Activated CD8-positive, alpha-beta memory T cell treated with anti-CD3 and anti-CD28 coated beads for 36 hours (primary cell): ENCODE measurements around the gene TSPAN12. TPM values are rescaled to one million over a fixed set of nuclear protein-coding genes. Genes with fewer than 3 reads are reported as not detected.
"Not testable (repeated sequence)": the region's sequence is repeated elsewhere in the genome, so short reads cannot be mapped to it uniquely, and the experiment has no call there.

Experiments used
- CTCF ChIA-PET: fragments of 350-600 bp; sonication (Branson Sonifier 250); formaldehyde crosslinking; loops from one replicate; lab custom pipeline; 2021; ENCODE audit warnings: antibody characterized with exemption; lab: Charles Lee
- POLR2A ChIA-PET: fragments of 350-600 bp; sonication (Branson Sonifier 250); formaldehyde crosslinking; loops from one replicate; lab custom pipeline; 2021; ENCODE audit warnings: antibody characterized with exemption; lab: Charles Lee
- total RNA-seq, 2 experiments: library from RNA; stranded (reverse); gene quantifications; one replicate each; pipeline ENCODE4 v1.2.3, GENCODE V29; 2021

The TSPAN12 gene
- total RNA-seq, 2 experiments from 2014 or later: not detected

- CTCF ChIA-PET, POLR2A ChIA-PET: not testable (repeated sequence)
Observed at GRCh38 chr7:120780451-120780850, 77.5 kb downstream of the TSPAN12 start.

GRCh38 chr7:120779078-120779477 is 78.9 kb downstream of the TSPAN12 start:
- POLR2A ChIA-PET, CTCF ChIA-PET: not testable (repeated sequence)

- CTCF ChIA-PET: no interaction called here
- POLR2A ChIA-PET: no interaction called here
Observed at GRCh38 chr7:120775755-120776154, 82.2 kb downstream of the TSPAN12 start.

GRCh38 chr7:120774481-120774880 is 83.5 kb downstream of the TSPAN12 start:
- CTCF ChIA-PET: no interaction called here
- POLR2A ChIA-PET: no interaction called here

GRCh38 chr7:120770206-120770605 is 87.7 kb downstream of the TSPAN12 start:
- ChIA-PET CTCF (no interaction called here), POLR2A (no interaction called here)

- ChIA-PET CTCF (no interaction called here), POLR2A (no interaction called here)
Observed at GRCh38 chr7:120760851-120761250, 97.1 kb downstream of the TSPAN12 start.

GRCh38 chr7:120760050-120760449 is 97.9 kb downstream of the TSPAN12 start:
- ChIA-PET CTCF (interaction anchor here (0.8 kb wide), 1 partner anchor 32 kb away, joined by 3 read pairs; no protein-coding TSS in a partner anchor), POLR2A (no interaction called here)

- POLR2A ChIA-PET: no interaction called here
- CTCF ChIA-PET: no interaction called here
Observed at GRCh38 chr7:120743128-120743527, 114.8 kb downstream of the TSPAN12 start.

- CTCF ChIA-PET: no interaction called here
Observed at GRCh38 chr7:120742372-120742771, 115.6 kb downstream of the TSPAN12 start.

GRCh38 chr7:120741371-120742042 is 116.4 kb downstream of the TSPAN12 start:
- ChIA-PET POLR2A (no interaction called here), CTCF (interaction anchor here (0.7 kb wide), 1 partner anchor 15 kb away, joined by 3 read pairs; no protein-coding TSS in a partner anchor)

More at GRCh38 chr7:120742372-120742771, 115.6 kb downstream of the TSPAN12 start:
- POLR2A ChIA-PET: no interaction called here

GRCh38 chr7:120740348-120740747 is 117.6 kb downstream of the TSPAN12 start:
- ChIA-PET POLR2A (no interaction called here), CTCF (no interaction called here)

- ChIA-PET CTCF (no interaction called here), POLR2A (no interaction called here)
Observed at GRCh38 chr7:120738816-120739215, 119.1 kb downstream of the TSPAN12 start.

Other genes with a start within 250 kb of the TSPAN12 start
- gene ING3, start 92.6 kb upstream of the TSPAN12 start, total RNA-seq: 10 to 100 TPM; 24.0 to 25.6 TPM
- under 1 TPM in 1 of 2 experiments, not detected in 1; 0.04 TPM for gene CPED1, start 130.6 kb upstream of the TSPAN12 start, total RNA-seq